CD4-positive, alpha-beta T cell (primary cell): ENCODE measurements around the gene ABCB11. TPM values are rescaled to one million over a fixed set of nuclear protein-coding genes. Genes with fewer than 3 reads are reported as not detected.

Source experiments
- ATAC-seq: fragments of 200-7000 bp; cut with Tn5 transposase; one replicate; pipeline ENCODE4 v1.10.0; 2022; ENCODE audit warnings: mild to moderate bottlenecking; ENCODE audit not compliant: poor library complexity
- CTCF ChIA-PET: fragments of 350-600 bp; sonication (Branson Sonifier 250); formaldehyde crosslinking; loops from one replicate; lab custom pipeline; 2021; ENCODE audit warnings: antibody characterized with exemption, inconsistent platforms; lab: Charles Lee
- POLR2A ChIA-PET: fragments of 350-600 bp; sonication (Branson Sonifier 250); formaldehyde crosslinking; loops from one replicate; lab custom pipeline; 2021; ENCODE audit warnings: antibody characterized with exemption, inconsistent platforms; lab: Charles Lee
- DNase-seq, 14 experiments: peaks; one replicate each; pipeline ENCODE4 v3.0.0-alpha.2; 2013 to 2020; ENCODE audit warnings: mixed read lengths in 2 of 14
- H3K27ac ChIP-seq, 2 donors: one replicate each; pipeline versions ENCODE4 v1.5.1 to v1.7.0; 2013; ENCODE audit warnings: low read length in 2 of 2, low read depth in 1 of 2, mild to moderate bottlenecking in 1 of 2
- H3K27me3 ChIP-seq, 2 experiments: 1 replicate in 1 of 2; 2 replicates in 1 of 2; pipeline versions ENCODE4 v1.6.1 to v1.7.0; 2013; ENCODE audit warnings: low read length in 2 of 2, control low read depth in 1 of 2, mild to moderate bottlenecking in 1 of 2, moderate library complexity in 1 of 2; ENCODE audit not compliant: insufficient read depth in 2 of 2, control insufficient read depth in 1 of 2
- H3K36me3 ChIP-seq: one replicate; pipeline ENCODE4 v1.6.1; 2013; ENCODE audit warnings: low read length, control low read depth; ENCODE audit not compliant: insufficient read depth
- H3K4me1 ChIP-seq: one replicate; pipeline ENCODE4 v1.6.1; 2013; ENCODE audit warnings: low read length, control low read depth; ENCODE audit not compliant: insufficient read depth
- H3K4me3 ChIP-seq: one replicate; pipeline ENCODE4 v1.5.1; 2013; ENCODE audit warnings: mild to moderate bottlenecking, low read length, moderate library complexity
- H3K9me3 ChIP-seq, 2 experiments: 1 replicate in 1 of 2; 2 replicates in 1 of 2; pipeline versions ENCODE4 v1.6.1 to v1.7.0; 2013; ENCODE audit warnings: low read length in 2 of 2, mild to moderate bottlenecking in 2 of 2, control low read depth in 1 of 2, moderate library complexity in 1 of 2; ENCODE audit not compliant: control insufficient read depth in 1 of 2, insufficient read depth in 1 of 2
- H3K27ac Mint-ChIP-seq: one replicate; pipeline ENCODE4 v1.8.0; 2020; ENCODE audit warnings: mixed read lengths
- H3K27me3 Mint-ChIP-seq: one replicate; pipeline ENCODE4 v1.8.0; 2021; ENCODE audit warnings: mixed read lengths
- H3K36me3 Mint-ChIP-seq: one replicate; pipeline ENCODE4 v1.8.0; 2021; ENCODE audit warnings: low read depth, mixed read lengths
- H3K4me1 Mint-ChIP-seq: one replicate; pipeline ENCODE4 v1.8.0; 2021; ENCODE audit warnings: low read depth, mixed read lengths
- H3K4me3 Mint-ChIP-seq: one replicate; pipeline ENCODE4 v1.8.0; 2020; ENCODE audit warnings: mild to moderate bottlenecking, mixed read lengths
- H3K9me3 Mint-ChIP-seq: one replicate; pipeline ENCODE4 v1.8.0; 2020; ENCODE audit warnings: mixed read lengths
- intact Hi-C, 2 experiments: fragments of 100-400 bp; cut with DNase I in 1 of 2; cut with micrococcal nuclease in 1 of 2; formaldehyde crosslinking; loops; one replicate each; pipeline versions ENCODE4 v1.15.1 to v1.9.0; 2023 to 2025; cut with DNase I, micrococcal nuclease
- total RNA-seq, 174 experiments: library from RNA in 2 of 174; stranded (reverse) in 2 of 174; gene quantifications; one replicate each; pipeline ENCODE4 v1.2.3 and lab custom pipeline; 2021 to 2026
- TF ChIP-seq, protein P1 (sequence below): fragments of 200-600 bp; IDR thresholded peaks from one replicate; pipeline ENCODE4 v1.8.0; 2022; ENCODE audit warnings: antibody characterized with exemption, mild to moderate bottlenecking

The ABCB11 gene
- total RNA-seq, 2 experiments from 2014 or later = not detected

DNA sequence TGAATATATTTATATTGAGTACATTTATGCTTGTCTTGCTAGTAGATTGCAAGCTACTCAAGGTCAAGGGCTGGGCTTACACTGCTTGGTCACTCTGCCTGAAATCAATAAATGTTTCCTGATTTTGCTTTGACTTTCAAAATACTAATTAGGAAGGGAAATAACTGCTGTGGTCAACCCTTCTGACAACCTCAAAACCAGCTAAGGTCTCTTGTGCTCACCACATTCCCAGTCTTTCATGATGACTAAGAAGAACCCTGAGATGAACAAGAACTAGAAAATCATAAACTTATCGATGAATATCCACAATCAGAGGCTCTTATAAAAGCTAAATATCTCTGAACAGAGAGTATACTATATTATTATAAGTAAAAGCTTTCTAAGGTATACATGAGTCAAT, 33.3 kb downstream of the ABCB11 start:
- POLR2A ChIA-PET = no interaction called here
- no peak overlapping the region for H3K4me3 Mint-ChIP-seq
- CTCF ChIA-PET = no interaction called here

DNA sequence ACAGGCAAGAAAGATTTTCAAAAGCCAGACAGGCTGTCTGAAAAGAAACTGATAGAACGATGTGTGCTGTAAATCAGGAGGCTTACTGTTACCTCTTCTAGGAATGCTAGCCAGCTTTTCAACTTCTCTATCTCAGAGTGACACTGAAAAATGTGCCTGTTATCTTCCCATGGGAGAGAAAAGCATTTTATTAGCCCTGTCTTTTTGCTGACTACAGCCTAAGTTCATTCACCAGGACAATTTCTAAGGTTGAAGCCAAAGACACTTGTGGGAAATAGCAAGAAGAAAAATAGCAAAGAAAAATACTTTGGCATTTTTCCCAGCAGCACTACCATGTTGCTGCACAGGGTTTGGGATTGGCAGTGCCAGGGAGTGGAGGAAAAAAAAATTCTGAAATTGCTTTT, 34.0 kb downstream of the ABCB11 start:
- no peak overlapping the region for H3K27ac ChIP-seq
- ATAC-seq = no peak
- Mint-ChIP-seq H3K27me3 (no peaks in the 10 kb centered on the region), H3K4me1 (no peaks in the 10 kb centered on the region), H3K36me3 (no peaks in the 10 kb centered on the region), H3K27ac (no peak overlapping the region), H3K9me3 (no peaks in the 10 kb centered on the region), H3K4me3 (no peak overlapping the region)
- H3K27me3 ChIP-seq = no peaks in the 10 kb centered on the region
- no peaks in the 10 kb centered on the region for H3K4me1 ChIP-seq
- POLR2A ChIA-PET = no interaction called here
- DNase-seq = no peak
- TF ChIP-seq, protein P1, sequence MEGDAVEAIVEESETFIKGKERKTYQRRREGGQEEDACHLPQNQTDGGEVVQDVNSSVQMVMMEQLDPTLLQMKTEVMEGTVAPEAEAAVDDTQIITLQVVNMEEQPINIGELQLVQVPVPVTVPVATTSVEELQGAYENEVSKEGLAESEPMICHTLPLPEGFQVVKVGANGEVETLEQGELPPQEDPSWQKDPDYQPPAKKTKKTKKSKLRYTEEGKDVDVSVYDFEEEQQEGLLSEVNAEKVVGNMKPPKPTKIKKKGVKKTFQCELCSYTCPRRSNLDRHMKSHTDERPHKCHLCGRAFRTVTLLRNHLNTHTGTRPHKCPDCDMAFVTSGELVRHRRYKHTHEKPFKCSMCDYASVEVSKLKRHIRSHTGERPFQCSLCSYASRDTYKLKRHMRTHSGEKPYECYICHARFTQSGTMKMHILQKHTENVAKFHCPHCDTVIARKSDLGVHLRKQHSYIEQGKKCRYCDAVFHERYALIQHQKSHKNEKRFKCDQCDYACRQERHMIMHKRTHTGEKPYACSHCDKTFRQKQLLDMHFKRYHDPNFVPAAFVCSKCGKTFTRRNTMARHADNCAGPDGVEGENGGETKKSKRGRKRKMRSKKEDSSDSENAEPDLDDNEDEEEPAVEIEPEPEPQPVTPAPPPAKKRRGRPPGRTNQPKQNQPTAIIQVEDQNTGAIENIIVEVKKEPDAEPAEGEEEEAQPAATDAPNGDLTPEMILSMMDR = no peak
- CTCF ChIA-PET = no interaction called here
- intact Hi-C loops = no loop called here
- no peaks in the 10 kb centered on the region for H3K36me3 ChIP-seq
- no peaks in the 10 kb centered on the region for H3K9me3 ChIP-seq
- H3K4me3 ChIP-seq = no peak overlapping the region

More for the DNA sequence above, 33.3 kb downstream of the ABCB11 start:
- H3K4me1 ChIP-seq = no peaks in the 10 kb centered on the region
- TF ChIP-seq, protein P1 = no peak
- no peak overlapping the region for H3K27ac Mint-ChIP-seq
- no peak for DNase-seq
- no peak for ATAC-seq
- no peaks in the 10 kb centered on the region for H3K9me3 Mint-ChIP-seq
- no peak overlapping the region for H3K4me3 ChIP-seq
- no peak overlapping the region for H3K27ac ChIP-seq
- intact Hi-C loops = no loop called here
- no peaks in the 10 kb centered on the region for H3K4me1 Mint-ChIP-seq
- H3K36me3 ChIP-seq = no peaks in the 10 kb centered on the region
- no peaks in the 10 kb centered on the region for H3K36me3 Mint-ChIP-seq
- no peaks in the 10 kb centered on the region for H3K27me3 Mint-ChIP-seq
- H3K9me3 ChIP-seq = no peaks in the 10 kb centered on the region
- no peaks in the 10 kb centered on the region for H3K27me3 ChIP-seq

DNA sequence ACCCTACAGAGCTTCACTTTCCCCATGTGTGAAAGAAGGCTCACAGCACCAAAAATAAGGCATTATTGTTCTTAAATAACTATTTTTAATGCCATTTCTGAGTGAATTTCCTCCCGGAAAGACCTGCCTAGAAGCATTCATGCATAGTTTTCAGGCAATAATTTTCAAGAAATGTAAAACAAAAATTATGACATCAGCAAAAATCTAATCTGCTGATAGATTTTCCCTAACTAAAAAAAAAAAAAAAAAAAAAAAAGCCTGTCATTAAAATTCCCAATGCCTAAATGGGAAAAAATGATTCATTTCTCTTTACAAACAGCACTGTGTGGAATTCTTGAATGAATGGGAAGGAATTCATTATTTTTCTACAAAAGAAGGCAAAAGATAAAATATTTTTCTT, 35.4 kb downstream of the ABCB11 start:
- H3K27me3 ChIP-seq = no peaks in the 10 kb centered on the region
- H3K9me3 ChIP-seq = no peaks in the 10 kb centered on the region
- no peaks in the 10 kb centered on the region for H3K36me3 ChIP-seq
- ChIA-PET CTCF (no interaction called here), POLR2A (interaction anchor here (0.6 kb wide), 1 partner anchor 226 kb away, joined by 3 read pairs; no protein-coding TSS in a partner anchor)
- no peaks in the 10 kb centered on the region for H3K9me3 Mint-ChIP-seq
- TF ChIP-seq, protein P1 = no peak
- no peaks in the 10 kb centered on the region for H3K36me3 Mint-ChIP-seq
- H3K4me3 Mint-ChIP-seq = no peak overlapping the region
- H3K4me3 ChIP-seq = no peak overlapping the region
- DNase-seq (no peak), ATAC-seq (no peak)
- no peak overlapping the region for H3K27ac ChIP-seq
- intact Hi-C loops = no loop called here
- H3K27me3 Mint-ChIP-seq = no peaks in the 10 kb centered on the region
- no peaks in the 10 kb centered on the region for H3K4me1 Mint-ChIP-seq
- no peak overlapping the region for H3K27ac Mint-ChIP-seq
- H3K4me1 ChIP-seq = no peaks in the 10 kb centered on the region
